Bronchial epithelial cell (primary cell): ENCODE data around the gene DGLUCY. TPM values are rescaled to one million over a fixed set of nuclear protein-coding genes. Genes with fewer than 3 reads are reported as not detected.

ENCODE experiments used
- DNase-seq: peaks from one replicate; pipeline ENCODE4 v3.0.0-alpha.2; 2010; ENCODE audit warnings: low read depth
- FAIRE-seq: peaks from 2 replicates; lab custom pipeline; 2011; peaks lifted over from hg19 to GRCh38; lab: Jason Lieb, UNC
- H3K27me3 ChIP-seq: 2 replicates; pipeline ENCODE4 v1.5.1; 2011; ENCODE audit warnings: low read length; ENCODE audit not compliant: control insufficient read depth, insufficient read depth
- H3K36me3 ChIP-seq: 2 replicates; pipeline ENCODE4 v1.5.1; 2011; ENCODE audit warnings: low read length; ENCODE audit not compliant: control insufficient read depth, insufficient read depth
- H3K4me3 ChIP-seq: 2 replicates; pipeline ENCODE4 v1.5.1; 2011; ENCODE audit warnings: mild to moderate bottlenecking, low read depth, low read length, control low read depth
- total RNA-seq: library from RNA; depleted of rRNA; stranded (reverse); fragments of >200 nt; gene quantifications from 2 replicates; pipeline ENCODE4 v1.2.1, GENCODE V29; 2014
- TF ChIP-seq, protein P1 (sequence below): IDR thresholded peaks from 2 replicates; pipeline ENCODE4 v1.5.1; 2011; ENCODE audit warnings: mild to moderate bottlenecking, moderate library complexity, low read length, control low read depth, inconsistent platforms; ENCODE audit not compliant: insufficient read depth, severe bottlenecking

DGLUCY gene
- total RNA-seq, 1 donor from 2014 or later = 8.4 TPM

GRCh38 chr14:91135039-91135438, 21.2 kb downstream of the DGLUCY start:
- no peak for DNase-seq
- TF ChIP-seq, protein P1, sequence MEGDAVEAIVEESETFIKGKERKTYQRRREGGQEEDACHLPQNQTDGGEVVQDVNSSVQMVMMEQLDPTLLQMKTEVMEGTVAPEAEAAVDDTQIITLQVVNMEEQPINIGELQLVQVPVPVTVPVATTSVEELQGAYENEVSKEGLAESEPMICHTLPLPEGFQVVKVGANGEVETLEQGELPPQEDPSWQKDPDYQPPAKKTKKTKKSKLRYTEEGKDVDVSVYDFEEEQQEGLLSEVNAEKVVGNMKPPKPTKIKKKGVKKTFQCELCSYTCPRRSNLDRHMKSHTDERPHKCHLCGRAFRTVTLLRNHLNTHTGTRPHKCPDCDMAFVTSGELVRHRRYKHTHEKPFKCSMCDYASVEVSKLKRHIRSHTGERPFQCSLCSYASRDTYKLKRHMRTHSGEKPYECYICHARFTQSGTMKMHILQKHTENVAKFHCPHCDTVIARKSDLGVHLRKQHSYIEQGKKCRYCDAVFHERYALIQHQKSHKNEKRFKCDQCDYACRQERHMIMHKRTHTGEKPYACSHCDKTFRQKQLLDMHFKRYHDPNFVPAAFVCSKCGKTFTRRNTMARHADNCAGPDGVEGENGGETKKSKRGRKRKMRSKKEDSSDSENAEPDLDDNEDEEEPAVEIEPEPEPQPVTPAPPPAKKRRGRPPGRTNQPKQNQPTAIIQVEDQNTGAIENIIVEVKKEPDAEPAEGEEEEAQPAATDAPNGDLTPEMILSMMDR = no peak
- no peaks in the 10 kb centered on the region for H3K36me3 ChIP-seq
- H3K27me3 ChIP-seq = no peaks in the 10 kb centered on the region
- H3K4me3 ChIP-seq = no peak overlapping the region
- FAIRE-seq = no peak

DNA sequence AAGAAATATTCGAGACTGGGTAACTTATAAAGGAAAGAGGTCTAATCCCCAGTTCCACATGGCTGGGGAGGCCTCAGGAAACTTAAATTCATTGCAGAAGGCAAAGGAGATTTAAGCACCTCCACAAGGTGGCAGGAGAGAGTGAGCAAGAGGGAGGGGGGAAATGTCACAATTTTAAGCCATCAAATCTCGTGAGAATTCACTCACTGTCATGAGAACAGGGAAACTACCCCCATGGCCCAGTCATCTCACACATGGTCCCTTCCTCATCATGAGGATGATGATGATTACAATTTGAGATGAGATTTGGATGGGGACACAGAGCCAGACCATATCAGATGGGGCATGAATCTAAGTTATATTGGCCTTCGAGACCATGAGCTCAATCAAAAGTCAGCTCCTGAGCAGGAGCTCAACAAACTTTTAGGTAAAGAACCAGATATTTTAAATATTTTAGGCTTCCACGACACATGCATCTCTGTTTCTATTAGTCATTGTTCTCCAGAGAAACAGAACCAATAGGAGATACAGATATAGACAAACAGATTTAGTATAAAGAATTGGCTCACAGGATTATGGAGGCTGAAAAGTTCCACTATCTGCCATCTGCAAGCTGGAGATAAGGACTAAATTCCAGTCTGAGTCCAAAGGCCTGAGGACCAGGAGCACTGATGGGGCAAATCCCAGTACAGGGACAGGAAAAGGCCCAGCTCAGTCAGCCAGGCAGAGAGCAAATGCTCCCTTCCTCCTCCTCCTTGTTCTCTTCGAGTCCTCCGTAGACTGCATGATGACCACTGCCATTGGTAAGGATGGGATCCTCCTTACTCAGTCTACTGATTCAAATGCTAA, 24.9 kb downstream of the DGLUCY start:
- FAIRE-seq = no peak
- DNase-seq = peak; percentile 33
- H3K36me3 ChIP-seq = no peaks in the 10 kb centered on the region

GRCh38 chr14:91139776-91140175, 25.9 kb downstream of the DGLUCY start:
- Histone ChIP-seq H3K27me3 (no peaks in the 10 kb centered on the region), H3K36me3 (no peaks in the 10 kb centered on the region), H3K4me3 (no peak overlapping the region)
- TF ChIP-seq, protein P1 = no peak
- FAIRE-seq = no peak
- no peak for DNase-seq

More for the DNA sequence above, 24.9 kb downstream of the DGLUCY start:
- Histone ChIP-seq H3K4me3 (no peak overlapping the region), H3K27me3 (no peaks in the 10 kb centered on the region)
- TF ChIP-seq, protein P1 = peak; percentile 58

DNA sequence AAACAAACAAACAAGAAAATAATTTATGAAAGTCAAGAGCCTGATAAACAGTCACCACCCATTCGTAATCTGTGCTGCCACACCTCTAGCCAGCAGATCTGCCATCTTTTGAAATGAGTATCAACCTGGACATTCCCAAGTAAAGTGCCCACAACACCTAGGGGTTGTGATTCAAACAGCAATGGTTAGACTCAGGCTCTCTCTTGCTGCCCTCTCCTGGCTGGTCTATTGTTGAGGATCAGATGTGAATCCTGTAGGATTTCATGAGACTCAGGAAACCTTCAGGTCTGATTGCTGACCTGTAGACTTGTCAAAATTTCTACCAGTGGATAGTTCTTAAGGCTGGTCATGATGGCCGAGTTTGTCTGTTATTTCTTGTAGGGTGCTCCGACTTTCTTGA, 26.8 kb downstream of the DGLUCY start:
- no peak for FAIRE-seq
- TF ChIP-seq, protein P1 = peak; percentile 69
- H3K36me3 ChIP-seq = no peaks in the 10 kb centered on the region
- H3K4me3 ChIP-seq = no peak overlapping the region
- no peaks in the 10 kb centered on the region for H3K27me3 ChIP-seq
- peak; percentile 74 for DNase-seq

- no peaks in the 10 kb centered on the region for H3K27me3 ChIP-seq
- DNase-seq (no peak), FAIRE-seq (no peak)
- no peaks in the 10 kb centered on the region for H3K36me3 ChIP-seq
- TF ChIP-seq, protein P1 = no peak
- H3K4me3 ChIP-seq = no peak overlapping the region
Measured at GRCh38 chr14:91142214-91142668, 28.4 kb downstream of the DGLUCY start.
